ENCODE measurements around the gene RIBC2. TPM values are rescaled to one million over a fixed set of nuclear protein-coding genes. Genes with fewer than 3 reads are reported as not detected.

RIBC2 gene
- polyA plus RNA-seq, 1 of the 3 experiments (the other 2 are of a cell fraction), result not detected

- CTCF ChIA-PET, result interaction anchor here (1.5 to 2.6 kb wide), 2 partner anchors 131 to 154 kb away, joined by 3 to 9 read pairs; no protein-coding TSS in a partner anchor
- no peaks in the 10 kb centered on the region for H3K9me2 ChIP-seq
- H3K27ac ChIP-seq (ENCODE audit: low read depth in 2 of 2, low read length in 1 of 2), result no peak overlapping the region
- no peak overlapping the region for H2AFZ ChIP-seq (ENCODE audit: low read depth)
- POLR2A ChIA-PET, result no interaction called here
- H3F3A ChIP-seq (replicated peaks; ENCODE audit: insufficient read depth), result no peaks in the 10 kb centered on the region
- H3K9ac ChIP-seq, result no peak overlapping the region
- no peaks in the 10 kb centered on the region for H3K9me3 ChIP-seq
- no peak overlapping the region for H3K4me3 ChIP-seq (ENCODE audit: low read depth in 2 of 2, low read length in 1 of 2)
- no peaks in the 10 kb centered on the region for H4K20me1 ChIP-seq (ENCODE audit: insufficient read depth)
- no peak for TF ChIP-seq REST (IDR thresholded peaks at IDR 0.05; ENCODE audit: low read depth, low read length)
- no peak for TF ChIP-seq FOXM1 (IDR thresholded peaks at IDR 0.05; ENCODE audit: low read depth)
- TF ChIP-seq ELF1 (IDR thresholded peaks at IDR 0.05), result no peak
- TF ChIP-seq PBX3 (IDR thresholded peaks at IDR 0.05), result no peak
- TF ChIP-seq NFIC (IDR thresholded peaks at IDR 0.05; ENCODE audit: borderline replicate concordance), result no peak
- no peak for TF ChIP-seq MXI1 (IDR thresholded peaks at IDR 0.05; ENCODE audit: low read depth, low read length)
- no peak for TF ChIP-seq FOXJ3 (CRISPR knock-in tag; IDR thresholded peaks at IDR 0.05)
- TF ChIP-seq SIN3A (IDR thresholded peaks at IDR 0.05; ENCODE audit: borderline replicate concordance, low read depth, low read length), result no peak
- no peaks in the 10 kb centered on the region for H3K79me2 ChIP-seq (ENCODE audit: insufficient read depth)
- WGBS (ENCODE audit: low lambda C conversion rate), result 70% methylated on average over 14 of the region's 14 CpGs
- no peak overlapping the region for H3K4me2 ChIP-seq
- H3K4me1 ChIP-seq (ENCODE audit: control insufficient read depth in 1 of 2, insufficient read depth in 2 of 2, low read depth in 1 of 2, low read length in 1 of 2), result no peaks in the 10 kb centered on the region
- H3K27me3 ChIP-seq (ENCODE audit: insufficient read depth), result no peaks in the 10 kb centered on the region; the same call in 1 of the 2 replicates
- no peak for DNase-seq
- H3K36me3 ChIP-seq (replicated peaks in 1 of 2; ENCODE audit: control insufficient read depth in 1 of 2, insufficient read depth in 2 of 2, low read length in 1 of 2), result no peaks in the 10 kb centered on the region
Observed at GRCh38 chr22:45422237-45422983, 8.9 kb downstream of the RIBC2 start.

- no peaks in the 10 kb centered on the region for H3F3A ChIP-seq (replicated peaks; ENCODE audit: insufficient read depth)
- H3K4me1 ChIP-seq (ENCODE audit: control insufficient read depth in 1 of 2, insufficient read depth in 2 of 2, low read depth in 1 of 2, low read length in 1 of 2), result no peaks in the 10 kb centered on the region
- 37% methylated on average over 4 of the region's 4 CpGs for WGBS (ENCODE audit: low lambda C conversion rate)
- no peaks in the 10 kb centered on the region for H3K79me2 ChIP-seq (ENCODE audit: insufficient read depth)
- H3K4me3 ChIP-seq (ENCODE audit: low read depth in 2 of 2, low read length in 1 of 2), result no peak overlapping the region
- no peaks in the 10 kb centered on the region for H3K36me3 ChIP-seq (replicated peaks in 1 of 2; ENCODE audit: control insufficient read depth in 1 of 2, insufficient read depth in 2 of 2, low read length in 1 of 2)
- CTCF ChIA-PET, result interaction anchor here (0.7 to 2.6 kb wide), 2 partner anchors 106 to 130 kb away, joined by 3 to 9 read pairs; no protein-coding TSS in a partner anchor
- no peak overlapping the region for H3K4me2 ChIP-seq
- no peak for DNase-seq
- H3K9me2 ChIP-seq, result no peaks in the 10 kb centered on the region
- no peak overlapping the region for H3K27ac ChIP-seq (ENCODE audit: low read depth in 2 of 2, low read length in 1 of 2)
- POLR2A ChIA-PET, result no interaction called here
- H2AFZ ChIP-seq (ENCODE audit: low read depth), result no peak overlapping the region
- peaks cover 5% of the 10 kb centered on the region; the same call in 1 of the 2 replicates for H3K27me3 ChIP-seq (ENCODE audit: insufficient read depth)
- H3K9me3 ChIP-seq, result no peaks in the 10 kb centered on the region
- H4K20me1 ChIP-seq (ENCODE audit: insufficient read depth), result no peaks in the 10 kb centered on the region
- no peak overlapping the region for H3K9ac ChIP-seq
- TF ChIP-seq GATA2 (CRISPR knock-in tag; IDR thresholded peaks at IDR 0.05) (no peak), TAF1 (IDR thresholded peaks at IDR 0.05; ENCODE audit: borderline replicate concordance, low read depth, low read length) (no peak), IRF3 (IDR thresholded peaks at IDR 0.05; ENCODE audit: low read depth, low read length) (no peak), MXI1 (IDR thresholded peaks at IDR 0.05; ENCODE audit: low read depth, low read length) (no peak), FOXM1 (IDR thresholded peaks at IDR 0.05; ENCODE audit: low read depth) (no peak), USF2 (IDR thresholded peaks at IDR 0.05; ENCODE audit: borderline replicate concordance, low read depth, low read length) (no peak), RAD21 (IDR thresholded peaks at IDR 0.05; ENCODE audit: low read length) (no peak), NRF1 (IDR thresholded peaks at IDR 0.05; ENCODE audit: low read depth, low read length) (no peak), REST (IDR thresholded peaks at IDR 0.05; ENCODE audit: low read depth, low read length) (no peak)
Observed at GRCh38 chr22:45423524-45423923, 10.0 kb downstream of the RIBC2 start.

All from SK-N-SH (cell line).